ENCODE measurements around the gene HOXB5.

The HOXB5 gene

DNA sequence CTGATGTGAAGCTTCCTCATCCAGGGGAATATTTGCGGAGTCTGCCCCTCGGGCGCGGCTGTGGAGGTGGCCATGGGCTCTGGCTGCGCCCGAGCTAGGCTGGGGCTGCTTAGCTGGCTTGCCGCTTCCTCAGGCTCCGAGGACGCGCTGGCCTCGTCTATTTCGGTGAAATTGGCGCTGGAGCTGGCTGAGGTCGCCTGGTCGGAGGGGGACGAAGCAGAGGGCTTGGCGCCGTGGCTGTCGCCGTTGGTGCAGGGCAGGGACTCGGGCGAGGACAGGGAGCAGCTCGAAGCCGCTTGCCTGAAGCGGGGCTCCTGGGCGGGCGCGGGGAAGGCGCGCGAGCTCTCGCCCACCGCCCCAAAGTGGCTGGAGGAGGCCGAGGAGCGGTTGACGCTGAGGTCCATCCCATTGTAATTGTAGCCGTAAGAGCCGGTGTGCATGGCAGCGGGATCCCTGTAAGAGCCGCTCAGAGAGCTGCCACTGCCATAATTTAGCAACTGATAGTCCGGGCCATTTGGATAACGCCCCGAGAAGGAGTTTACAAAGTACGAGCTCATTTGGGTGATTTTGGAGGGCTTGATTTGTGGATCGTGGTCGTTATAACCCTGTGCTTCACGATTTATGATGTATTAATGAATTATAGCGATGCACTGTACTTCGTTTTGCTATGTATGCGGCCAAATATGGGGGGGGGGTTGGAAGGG, at the start of gene HOXB5:
Gene HOXB5, minus strand, starts transcription at position 654 of the 704 bp plus-strand sequence. Its CDS starts 97 bp downstream, at position 557.
- no peak for DNase-seq

DNA sequence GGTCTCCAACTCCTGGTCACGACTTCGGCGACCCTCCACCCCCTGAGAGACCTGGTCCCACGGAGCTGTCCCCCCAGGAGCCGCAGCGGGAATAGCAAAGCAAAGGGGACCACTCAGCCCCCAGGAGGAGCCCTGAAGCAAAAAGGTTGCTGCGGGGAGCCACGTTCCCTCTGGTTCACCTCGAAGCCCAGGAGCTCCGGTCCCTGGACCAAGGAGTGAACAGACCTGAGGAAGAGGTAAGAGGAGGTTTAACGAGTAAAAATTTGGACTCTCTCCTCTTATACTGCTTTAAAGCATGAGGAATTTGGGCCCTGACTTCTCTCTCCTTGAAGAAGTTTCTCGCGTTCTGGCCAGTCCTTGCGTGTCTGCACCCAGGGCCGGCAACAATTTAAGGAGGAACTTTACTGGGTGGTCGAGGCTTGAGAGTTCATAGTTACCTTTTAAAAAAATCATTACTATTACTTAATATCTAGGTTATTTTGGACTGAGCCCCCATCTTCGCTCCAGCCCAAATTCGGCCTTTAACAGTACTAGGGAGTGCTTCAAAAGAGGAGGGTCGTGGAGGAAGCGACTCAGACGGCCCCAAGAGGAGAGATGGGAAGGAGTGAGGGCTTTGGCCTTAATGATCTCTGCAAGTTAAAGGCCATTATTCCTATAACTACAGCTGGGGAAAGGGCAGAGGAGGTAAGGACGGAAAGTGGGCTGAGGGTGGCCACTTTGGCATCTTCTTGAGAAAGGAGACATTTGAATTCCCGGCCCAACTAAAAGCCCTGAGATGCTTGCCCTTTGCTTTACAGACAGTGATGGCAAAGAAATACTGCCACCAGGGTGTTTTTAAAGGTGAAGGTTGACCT, 49.5 kb upstream of the HOXB5 start:
- no peak for DNase-seq

DNA sequence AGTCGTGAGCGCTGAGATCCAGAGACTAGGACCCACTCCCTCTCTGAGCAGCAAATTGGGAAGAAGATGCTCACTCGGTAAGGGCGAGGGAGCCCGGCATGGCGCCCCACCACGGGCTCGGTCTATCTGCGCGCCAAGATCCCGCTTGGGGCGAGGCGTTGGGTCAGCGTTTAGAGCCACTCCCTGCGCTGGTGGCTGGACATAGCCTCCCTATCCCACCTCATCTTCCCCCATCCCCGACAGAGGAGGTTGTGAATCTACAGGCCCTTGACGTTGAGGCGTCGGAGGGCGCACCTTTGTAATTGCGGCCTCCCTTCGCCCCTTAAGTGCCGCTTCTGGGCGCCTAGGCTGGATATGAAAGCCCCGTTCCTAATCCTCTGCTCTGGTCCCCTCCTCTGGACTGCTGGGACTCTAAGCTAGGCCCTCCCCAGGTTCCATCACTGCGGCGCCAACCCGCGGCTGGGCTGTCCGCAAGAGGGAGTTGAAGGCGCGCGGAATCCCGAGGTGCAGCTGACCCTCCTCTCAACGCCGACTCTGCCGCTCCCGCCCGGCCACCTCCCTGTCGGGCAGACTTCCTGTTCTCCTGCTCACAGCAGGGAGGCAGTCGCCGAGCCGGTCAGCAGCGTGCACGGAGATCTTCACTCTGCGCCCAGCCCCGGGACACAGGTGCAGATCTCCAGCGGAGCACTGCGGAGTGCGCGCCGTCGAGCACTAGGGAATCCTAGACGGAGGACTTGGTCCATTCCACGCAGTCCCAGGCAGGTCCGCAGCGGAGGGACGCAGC, 48.7 kb upstream of the HOXB5 start:
- DNase-seq, result no peak

GRCh38 chr17:48641541-48642058, 48.0 kb upstream of the HOXB5 start:
- no peak for DNase-seq

GRCh38 chr17:48640858-48641180, 47.2 kb upstream of the HOXB5 start:
- DNase-seq, result no peak

DNA sequence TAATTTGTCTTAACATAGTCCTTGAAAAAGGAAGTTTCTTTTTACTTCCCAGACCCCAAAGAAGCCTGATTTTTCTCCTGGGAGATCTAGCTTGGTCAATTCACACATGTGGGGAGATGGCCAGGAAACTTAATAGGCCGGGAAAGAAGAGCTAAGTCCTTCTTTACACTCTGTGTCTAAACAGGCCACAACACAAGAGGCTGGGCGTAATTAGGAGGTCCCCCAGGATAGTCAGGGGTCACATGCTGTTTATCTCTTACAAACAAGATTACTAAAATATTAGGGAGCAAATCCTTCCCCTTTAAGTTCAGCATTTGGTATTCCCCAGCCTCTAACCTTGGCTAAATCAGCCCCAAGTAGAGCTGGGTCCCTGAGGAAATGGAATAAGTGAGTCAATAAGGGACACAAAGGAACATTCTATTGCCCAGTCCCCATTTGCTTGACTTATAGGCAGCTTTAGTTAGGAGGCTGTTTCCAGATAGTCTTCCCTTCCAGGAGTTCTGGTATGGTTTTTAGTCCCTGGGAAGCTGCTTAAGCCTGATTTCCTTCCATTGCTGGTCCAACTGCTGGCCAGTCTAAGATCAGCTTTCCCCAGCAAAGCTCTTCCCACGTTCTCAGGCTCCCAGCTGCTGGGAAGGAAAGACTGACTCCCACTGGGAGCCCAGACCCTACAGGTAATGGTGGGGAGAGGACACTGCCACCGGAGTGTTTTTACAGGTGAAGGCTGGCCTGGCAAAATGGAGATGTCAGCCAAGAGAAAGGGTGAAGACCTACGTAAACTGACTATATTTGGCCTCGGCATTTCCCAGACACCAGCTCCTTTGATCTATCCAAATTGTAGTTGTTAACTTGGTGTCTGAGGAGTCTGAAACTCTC, 46.6 kb upstream of the HOXB5 start:
- no peak for DNase-seq

- no peak for DNase-seq
Measured at GRCh38 chr17:48639136-48639535, 45.6 kb upstream of the HOXB5 start.

GRCh38 chr17:48637323-48638260, 44.0 kb upstream of the HOXB5 start:
- no peak for DNase-seq

DNA sequence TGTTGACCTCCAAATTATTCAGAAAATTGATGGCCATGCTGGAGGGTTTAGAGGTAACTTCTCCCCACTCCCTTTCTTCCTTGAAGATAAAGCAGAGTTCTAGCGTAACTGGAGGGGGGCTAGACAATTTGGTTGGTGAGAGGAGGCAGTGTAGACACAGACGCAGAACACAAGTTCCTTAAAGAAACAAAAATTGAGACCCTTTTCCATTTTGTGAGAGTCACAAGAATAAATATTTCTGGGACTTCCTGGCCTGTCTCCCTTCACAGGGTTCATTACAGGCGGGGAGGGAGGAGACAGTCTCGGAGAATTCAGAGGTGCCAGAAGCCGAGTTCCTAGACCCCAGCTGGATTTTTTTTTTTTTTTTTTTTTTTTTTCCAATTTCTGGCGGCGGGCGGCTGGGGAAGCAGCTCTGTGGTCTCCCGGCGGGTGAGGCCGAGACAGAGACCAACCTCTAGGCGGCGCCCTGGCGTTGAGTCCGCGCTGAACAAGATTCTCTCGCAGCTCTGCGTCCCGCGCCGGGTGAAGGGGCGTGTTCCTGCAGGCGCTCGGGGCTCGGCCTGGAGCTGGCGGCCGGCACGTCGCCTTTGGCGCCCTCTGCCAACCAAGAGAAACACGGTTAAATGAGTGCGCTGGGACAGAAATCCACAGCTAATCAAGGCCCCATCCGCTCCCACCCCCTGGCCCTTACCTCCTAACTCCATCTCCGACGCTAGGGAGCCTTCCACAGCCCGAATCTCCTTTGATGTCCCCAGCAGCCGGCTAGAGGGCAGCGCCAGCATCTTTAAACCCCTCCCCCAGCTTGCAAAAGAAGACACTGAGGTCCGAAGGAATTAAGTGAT, 42.8 kb upstream of the HOXB5 start:
- peak; percentile 27 for DNase-seq

GRCh38 chr17:48634493-48635208, 41.1 kb upstream of the HOXB5 start:
- no peak for DNase-seq

- DNase-seq, result no peak
Measured at GRCh38 chr17:48633266-48633677, 39.7 kb upstream of the HOXB5 start.

- no peak for DNase-seq
Measured at GRCh38 chr17:48632579-48633265, 39.1 kb upstream of the HOXB5 start.

DNA sequence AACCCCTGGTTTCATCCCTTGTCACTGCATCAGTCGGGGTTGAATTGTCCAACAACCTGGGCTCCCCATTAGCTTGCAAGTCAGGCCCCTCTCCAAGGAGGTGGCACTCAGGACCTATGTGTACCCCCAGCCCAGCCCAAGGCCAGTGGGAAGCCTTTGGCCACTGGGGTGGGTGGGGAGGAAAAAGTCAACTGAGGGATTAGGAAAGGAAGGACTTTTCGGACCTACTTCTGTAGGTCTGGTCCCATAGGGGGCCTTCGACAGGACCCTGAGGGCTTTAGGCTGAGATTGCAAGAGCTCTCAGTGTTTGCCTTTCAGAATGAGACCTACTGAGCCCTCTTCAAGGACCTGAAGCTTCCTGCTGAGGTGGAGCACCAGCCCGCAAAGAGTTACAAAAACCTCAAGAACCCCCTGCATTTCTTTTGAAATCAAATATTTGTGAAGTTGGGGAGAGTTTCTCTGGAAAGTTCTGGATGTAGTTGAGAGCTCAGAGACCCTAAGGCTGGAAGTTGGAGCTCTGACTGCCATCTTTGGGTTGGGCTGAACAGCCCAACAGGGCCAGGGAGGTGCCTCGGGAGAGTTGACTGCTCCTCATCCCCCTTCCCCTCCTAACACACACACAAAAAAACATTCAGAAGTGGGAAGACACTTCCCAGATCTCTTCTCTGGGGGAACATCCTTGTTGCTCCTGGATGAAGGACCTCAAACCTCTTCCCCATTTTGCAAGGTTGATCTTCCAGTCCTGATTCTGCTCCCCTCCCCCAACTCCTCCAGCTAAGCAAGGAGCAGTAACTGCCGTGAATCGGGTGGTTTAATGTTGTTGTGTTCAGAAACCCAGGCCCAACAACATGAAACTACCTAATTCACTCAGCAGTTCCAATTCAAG, 38.4 kb upstream of the HOXB5 start:
- no peak for DNase-seq

- no peak for DNase-seq
Measured at GRCh38 chr17:48630925-48631692, 37.5 kb upstream of the HOXB5 start.

DNA sequence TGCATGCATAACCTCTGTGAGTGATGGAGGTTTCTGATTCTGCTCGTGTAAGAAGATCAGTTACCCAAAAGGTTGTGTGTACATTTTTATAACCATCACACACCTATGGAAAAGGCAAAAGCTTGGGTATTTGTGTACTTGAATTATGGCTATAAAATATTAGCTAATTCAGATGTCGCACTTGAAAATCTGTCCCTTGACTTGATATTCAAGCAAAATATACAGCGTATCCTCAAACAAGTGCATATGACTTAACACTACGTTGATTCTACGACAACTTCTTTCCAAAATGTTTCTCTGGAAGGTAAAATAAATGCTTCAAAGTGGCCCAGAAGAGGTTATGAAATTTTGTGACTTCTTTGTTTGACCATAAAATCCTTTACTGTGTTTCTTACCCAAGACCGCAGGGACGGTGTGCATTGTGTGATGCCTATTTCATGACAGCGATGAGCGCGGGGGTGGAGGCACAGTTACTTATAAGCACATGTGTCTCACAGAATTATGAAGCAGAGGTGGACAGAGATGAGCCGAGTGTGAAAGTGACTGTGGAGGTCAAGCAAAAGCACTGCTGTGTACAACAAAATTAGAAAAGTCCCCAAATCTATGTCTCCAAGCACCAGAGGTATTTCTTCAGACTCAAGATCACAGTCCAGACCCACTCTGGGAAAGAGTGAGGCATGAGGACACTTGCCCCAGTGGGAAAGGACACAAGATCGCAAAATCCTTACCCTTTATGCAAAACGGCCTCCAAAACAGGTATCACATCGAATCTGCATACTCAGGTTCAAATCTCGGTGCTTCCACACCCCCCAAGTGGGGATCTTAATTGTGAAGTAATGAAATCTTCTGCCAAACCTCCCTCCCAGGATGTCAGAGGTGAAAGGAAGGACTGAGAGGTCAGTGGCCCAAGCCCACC, 36.7 kb upstream of the HOXB5 start:
- DNase-seq, result no peak

GRCh38 chr17:48629411-48629759, 35.8 kb upstream of the HOXB5 start:
- no peak for DNase-seq

Measured in NCI-H2107 (cell line).